Endodermal cell (in vitro differentiated cells): ENCODE measurements around the gene LTBP1. TPM values are rescaled to one million over a fixed set of nuclear protein-coding genes. Genes with fewer than 3 reads are reported as not detected.

Source experiments
- DNase-seq: peaks from one replicate; pipeline ENCODE4 v3.0.0-alpha.2; 2017
- H3K27ac ChIP-seq: 2 replicates; pipeline ENCODE4 v1.5.1; 2013; ENCODE audit warnings: mild to moderate bottlenecking, low read depth, low read length, moderate library complexity
- H3K27me3 ChIP-seq: 2 replicates; pipeline ENCODE4 v1.6.1; 2013; ENCODE audit warnings: mild to moderate bottlenecking, low read length, moderate library complexity; ENCODE audit not compliant: insufficient read depth, control insufficient read depth, poor library complexity, severe bottlenecking
- H3K36me3 ChIP-seq: 2 replicates; pipeline ENCODE4 v1.7.0; 2013; ENCODE audit warnings: mild to moderate bottlenecking, low read length, moderate library complexity; ENCODE audit not compliant: control insufficient read depth, insufficient read depth
- H3K4me1 ChIP-seq: one replicate; pipeline ENCODE4 v1.7.0; 2013; ENCODE audit warnings: low read length; ENCODE audit not compliant: control insufficient read depth, insufficient read depth
- H3K4me3 ChIP-seq: 2 replicates; pipeline ENCODE4 v1.5.1; 2013; ENCODE audit warnings: mild to moderate bottlenecking, low read length, moderate library complexity
- H3K9ac ChIP-seq: 2 replicates; pipeline ENCODE4 v1.6.1; 2013; ENCODE audit warnings: mild to moderate bottlenecking, low read length, moderate library complexity; ENCODE audit not compliant: poor library complexity, severe bottlenecking; ENCODE audit errors: extremely low read depth
- H3K9me3 ChIP-seq: 2 replicates; pipeline ENCODE4 v1.6.1; 2013; ENCODE audit warnings: mild to moderate bottlenecking, low read length, moderate library complexity; ENCODE audit not compliant: control insufficient read depth
- H3K27ac Mint-ChIP-seq: 2 replicates; pipeline ENCODE4 v1.8.0; 2020; ENCODE audit warnings: mixed read lengths
- H3K27me3 Mint-ChIP-seq: 2 replicates; pipeline ENCODE4 v1.8.0; 2021; ENCODE audit warnings: mild to moderate bottlenecking, mixed read lengths; ENCODE audit not compliant: insufficient read depth
- H3K36me3 Mint-ChIP-seq: 2 replicates; pipeline ENCODE4 v1.8.0; 2020; ENCODE audit warnings: low read depth, mixed read lengths
- H3K4me1 Mint-ChIP-seq: 2 replicates; pipeline ENCODE4 v1.8.0; 2020; ENCODE audit warnings: mixed read lengths
- H3K4me3 Mint-ChIP-seq: 2 replicates; pipeline ENCODE4 v1.8.0; 2020; ENCODE audit warnings: mild to moderate bottlenecking, moderate library complexity, mixed read lengths
- H3K9me3 Mint-ChIP-seq: 2 replicates; pipeline ENCODE4 v1.8.0; 2020; ENCODE audit warnings: mild to moderate bottlenecking, mixed read lengths
- WGBS, 2 experiments: methylation state at CpG; one replicate each; pipeline versions ENCODE4 v1.1.5 to v1.1.7; 2013; ENCODE audit warnings: missing lambda C conversion rate in 2 of 2, mixed read lengths in 1 of 2; ENCODE audit not compliant: insufficient coverage in 1 of 2, insufficient read length in 1 of 2; 5-methylcytosine and 5-hydroxymethylcytosine counted together
- total RNA-seq, 2 donors: library from RNA; stranded (reverse); fragmentation: NEBNext Ultra II Directional in 1 of 2; extraction: Animal tissue kit (Norgen Biotek cat#: 25700) in 1 of 2; gene quantifications; 2 replicates in 1 of 2; 3 replicates in 1 of 2; pipeline ENCODE4 v1.2.1, GENCODE V29; 2021
- TF ChIP-seq, protein P1 (sequence below): fragments of 200-600 bp; sonication (generic); conservative IDR thresholded peaks from 2 replicates; pipeline ENCODE4 v1.5.0; 2021; ENCODE audit warnings: antibody characterized with exemption, mild to moderate bottlenecking

LTBP1 gene
- total RNA-seq, 2 donors from 2014 or later, result 43.2 to 43.4 TPM

DNA sequence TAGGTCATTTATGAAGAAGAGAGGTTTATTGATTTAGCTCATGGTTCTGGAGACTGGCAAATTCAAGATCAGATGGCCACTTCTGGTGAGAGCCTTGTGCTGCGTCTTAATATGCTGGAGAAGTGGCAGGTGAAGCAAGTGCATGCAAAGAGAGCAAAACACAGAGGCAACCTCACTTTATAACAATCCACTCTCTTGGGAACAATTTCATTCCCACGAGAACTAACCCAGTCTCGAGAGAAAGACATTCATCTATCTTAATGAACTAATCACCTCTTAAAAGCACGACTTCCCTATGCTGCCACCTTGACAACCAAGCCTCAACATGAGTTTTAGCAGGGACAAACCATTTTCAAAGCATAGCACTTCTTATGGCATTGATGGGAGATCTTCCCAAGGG is 343.2 kb downstream of the LTBP1 start:
- H3K9ac ChIP-seq, result no peak overlapping the region
- no peaks in the 10 kb centered on the region for H3K9me3 ChIP-seq
- 94 to 100% methylated on average over 1 to 4 of the region's 4 CpGs for WGBS, 2 experiments
- H3K36me3 ChIP-seq, result no peaks in the 10 kb centered on the region
- Mint-ChIP-seq H3K9me3 (no peaks in the 10 kb centered on the region), H3K4me3 (no peak overlapping the region), H3K27ac (no peak overlapping the region), H3K36me3 (peaks cover 10% of the 10 kb centered on the region), H3K27me3 (no peaks in the 10 kb centered on the region), H3K4me1 (peaks cover 22% of the 10 kb centered on the region)
- H3K4me3 ChIP-seq, result no peak overlapping the region
- DNase-seq, result no peak
- H3K4me1 ChIP-seq, result no peaks in the 10 kb centered on the region
- no peaks in the 10 kb centered on the region for H3K27me3 ChIP-seq
- TF ChIP-seq, protein P1, sequence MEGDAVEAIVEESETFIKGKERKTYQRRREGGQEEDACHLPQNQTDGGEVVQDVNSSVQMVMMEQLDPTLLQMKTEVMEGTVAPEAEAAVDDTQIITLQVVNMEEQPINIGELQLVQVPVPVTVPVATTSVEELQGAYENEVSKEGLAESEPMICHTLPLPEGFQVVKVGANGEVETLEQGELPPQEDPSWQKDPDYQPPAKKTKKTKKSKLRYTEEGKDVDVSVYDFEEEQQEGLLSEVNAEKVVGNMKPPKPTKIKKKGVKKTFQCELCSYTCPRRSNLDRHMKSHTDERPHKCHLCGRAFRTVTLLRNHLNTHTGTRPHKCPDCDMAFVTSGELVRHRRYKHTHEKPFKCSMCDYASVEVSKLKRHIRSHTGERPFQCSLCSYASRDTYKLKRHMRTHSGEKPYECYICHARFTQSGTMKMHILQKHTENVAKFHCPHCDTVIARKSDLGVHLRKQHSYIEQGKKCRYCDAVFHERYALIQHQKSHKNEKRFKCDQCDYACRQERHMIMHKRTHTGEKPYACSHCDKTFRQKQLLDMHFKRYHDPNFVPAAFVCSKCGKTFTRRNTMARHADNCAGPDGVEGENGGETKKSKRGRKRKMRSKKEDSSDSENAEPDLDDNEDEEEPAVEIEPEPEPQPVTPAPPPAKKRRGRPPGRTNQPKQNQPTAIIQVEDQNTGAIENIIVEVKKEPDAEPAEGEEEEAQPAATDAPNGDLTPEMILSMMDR, result no peak
- no peak overlapping the region for H3K27ac ChIP-seq

- Mint-ChIP-seq H3K4me1 (peaks cover 22% of the 10 kb centered on the region), H3K36me3 (peaks cover 2% of the 10 kb centered on the region), H3K27ac (no peak overlapping the region), H3K4me3 (no peak overlapping the region), H3K9me3 (no peaks in the 10 kb centered on the region), H3K27me3 (no peaks in the 10 kb centered on the region)
- Histone ChIP-seq H3K27me3 (no peaks in the 10 kb centered on the region), H3K9ac (no peak overlapping the region), H3K4me1 (no peaks in the 10 kb centered on the region), H3K36me3 (no peaks in the 10 kb centered on the region), H3K9me3 (no peaks in the 10 kb centered on the region), H3K27ac (no peak overlapping the region), H3K4me3 (no peak overlapping the region)
- DNase-seq, result no peak
- TF ChIP-seq, protein P1, result no peak
- WGBS, 2 experiments, result 90 to 92% methylated on average over 5 to 7 of the region's 7 CpGs
Observed at GRCh38 chr2:33291278-33292013, 344.7 kb downstream of the LTBP1 start.

- H3K4me3 ChIP-seq, result no peak overlapping the region
- TF ChIP-seq, protein P1, result no peak
- H3K9me3 ChIP-seq, result no peaks in the 10 kb centered on the region
- Mint-ChIP-seq H3K27ac (no peak overlapping the region), H3K4me3 (no peak overlapping the region), H3K36me3 (peaks cover 2% of the 10 kb centered on the region), H3K4me1 (peaks cover 22% of the 10 kb centered on the region), H3K9me3 (no peaks in the 10 kb centered on the region), H3K27me3 (no peaks in the 10 kb centered on the region)
- DNase-seq, result no peak
- WGBS, 2 experiments, result 90% methylated on average over 2 of the region's 2 CpGs; no CpG with 5 or more reads in 1 of the 2 experiments
- H3K27me3 ChIP-seq, result no peaks in the 10 kb centered on the region
- H3K4me1 ChIP-seq, result no peaks in the 10 kb centered on the region
- no peak overlapping the region for H3K27ac ChIP-seq
- H3K9ac ChIP-seq, result no peak overlapping the region
- no peaks in the 10 kb centered on the region for H3K36me3 ChIP-seq
Observed at GRCh38 chr2:33292063-33292462, 345.3 kb downstream of the LTBP1 start.
